ENCODE results near the gene RNF213.

The RNF213 gene

GRCh38 chr17:80356231-80356856 is 95.7 kb downstream of the RNF213 start:
- Histone ChIP-seq H3K4me1 (ENCODE audit: control insufficient read depth in 1 of 2, insufficient read depth in 2 of 2, low read length in 2 of 2) (no peaks in the 10 kb centered on the region), H3K27me3 (ENCODE audit: low read depth, low read length) (no peaks in the 10 kb centered on the region), H3K27ac (ENCODE audit: low read length) (no peak overlapping the region), H3K36me3 (ENCODE audit: control insufficient read depth in 1 of 2, insufficient read depth in 2 of 2, low read length in 2 of 2) (peaks cover 60 to 85% of the 10 kb centered on the region in 2 donors), H3K4me3 (ENCODE audit: low read depth in 1 of 2, low read length in 2 of 2) (no peak overlapping the region), H3K9me3 (ENCODE audit: control insufficient read depth in 1 of 2, low read length in 2 of 2) (no peaks in the 10 kb centered on the region)

GRCh38 chr17:80358131-80358530 is 97.5 kb downstream of the RNF213 start:
- H3K36me3 ChIP-seq (ENCODE audit: control insufficient read depth in 1 of 2, insufficient read depth in 2 of 2, low read length in 2 of 2), result peaks cover 55 to 80% of the 10 kb centered on the region in 2 donors
- no peaks in the 10 kb centered on the region for H3K4me1 ChIP-seq (ENCODE audit: control insufficient read depth in 1 of 2, insufficient read depth in 2 of 2, low read length in 2 of 2)

GRCh38 chr17:80358861-80359260 is 98.2 kb downstream of the RNF213 start:
- peaks cover 55 to 80% of the 10 kb centered on the region in 2 donors for H3K36me3 ChIP-seq (ENCODE audit: control insufficient read depth in 1 of 2, insufficient read depth in 2 of 2, low read length in 2 of 2)
- peaks cover 0 to 6% of the 10 kb centered on the region in 2 donors for H3K4me1 ChIP-seq (ENCODE audit: control insufficient read depth in 1 of 2, insufficient read depth in 2 of 2, low read length in 2 of 2)
- no peaks in the 10 kb centered on the region for H3K27me3 ChIP-seq (ENCODE audit: low read depth, low read length)
- H3K9me3 ChIP-seq (ENCODE audit: control insufficient read depth in 1 of 2, low read length in 2 of 2), result no peaks in the 10 kb centered on the region
- no peak overlapping the region for H3K27ac ChIP-seq (ENCODE audit: low read length)
- no peak overlapping the region for H3K4me3 ChIP-seq (ENCODE audit: low read depth in 1 of 2, low read length in 2 of 2)

More at GRCh38 chr17:80358131-80358530, 97.5 kb downstream of the RNF213 start:
- Histone ChIP-seq H3K9me3 (ENCODE audit: control insufficient read depth in 1 of 2, low read length in 2 of 2) (no peaks in the 10 kb centered on the region), H3K27me3 (ENCODE audit: low read depth, low read length) (no peaks in the 10 kb centered on the region), H3K27ac (ENCODE audit: low read length) (no peak overlapping the region), H3K4me3 (ENCODE audit: low read depth in 1 of 2, low read length in 2 of 2) (no peak overlapping the region)

GRCh38 chr17:80359422-80360110 is 98.9 kb downstream of the RNF213 start:
- Histone ChIP-seq H3K36me3 (ENCODE audit: control insufficient read depth in 1 of 2, insufficient read depth in 2 of 2, low read length in 2 of 2) (peaks cover 55 to 80% of the 10 kb centered on the region in 2 donors), H3K9me3 (ENCODE audit: control insufficient read depth in 1 of 2, low read length in 2 of 2) (no peaks in the 10 kb centered on the region), H3K27me3 (ENCODE audit: low read depth, low read length) (no peaks in the 10 kb centered on the region), H3K4me1 (ENCODE audit: control insufficient read depth in 1 of 2, insufficient read depth in 2 of 2, low read length in 2 of 2) (peaks cover 0 to 7% of the 10 kb centered on the region in 2 donors), H3K4me3 (ENCODE audit: low read depth in 1 of 2, low read length in 2 of 2) (no peak overlapping the region), H3K27ac (ENCODE audit: low read length) (no peak overlapping the region)

- H3K27ac ChIP-seq (ENCODE audit: low read length), result no peak overlapping the region
- H3K27me3 ChIP-seq (ENCODE audit: low read depth, low read length), result no peaks in the 10 kb centered on the region
- peaks cover 0 to 7% of the 10 kb centered on the region in 2 donors for H3K4me1 ChIP-seq (ENCODE audit: control insufficient read depth in 1 of 2, insufficient read depth in 2 of 2, low read length in 2 of 2)
- no peak overlapping the region for H3K4me3 ChIP-seq (ENCODE audit: low read depth in 1 of 2, low read length in 2 of 2)
- no peaks in the 10 kb centered on the region for H3K9me3 ChIP-seq (ENCODE audit: control insufficient read depth in 1 of 2, low read length in 2 of 2)
- H3K36me3 ChIP-seq (ENCODE audit: control insufficient read depth in 1 of 2, insufficient read depth in 2 of 2, low read length in 2 of 2), result peaks cover 56 to 80% of the 10 kb centered on the region in 2 donors
Measured at GRCh38 chr17:80360396-80360795, 99.7 kb downstream of the RNF213 start.

- no peaks in the 10 kb centered on the region for H3K27me3 ChIP-seq (ENCODE audit: low read depth, low read length)
- peaks cover 64 to 80% of the 10 kb centered on the region in 2 donors for H3K36me3 ChIP-seq (ENCODE audit: control insufficient read depth in 1 of 2, insufficient read depth in 2 of 2, low read length in 2 of 2)
- H3K9me3 ChIP-seq (ENCODE audit: control insufficient read depth in 1 of 2, low read length in 2 of 2), result no peaks in the 10 kb centered on the region
- no peak overlapping the region for H3K4me3 ChIP-seq (ENCODE audit: low read depth in 1 of 2, low read length in 2 of 2)
- H3K27ac ChIP-seq (ENCODE audit: low read length), result no peak overlapping the region
- peaks cover 0 to 7% of the 10 kb centered on the region in 2 donors for H3K4me1 ChIP-seq (ENCODE audit: control insufficient read depth in 1 of 2, insufficient read depth in 2 of 2, low read length in 2 of 2)
Measured at GRCh38 chr17:80361495-80362220, 101.0 kb downstream of the RNF213 start.

GRCh38 chr17:80362428-80363119 is 101.9 kb downstream of the RNF213 start:
- peaks cover 0 to 7% of the 10 kb centered on the region in 2 donors for H3K4me1 ChIP-seq (ENCODE audit: control insufficient read depth in 1 of 2, insufficient read depth in 2 of 2, low read length in 2 of 2)

GRCh38 chr17:80363120-80363515 is 102.5 kb downstream of the RNF213 start:
- no peak overlapping the region for H3K27ac ChIP-seq (ENCODE audit: low read length)
- no peaks in the 10 kb centered on the region for H3K27me3 ChIP-seq (ENCODE audit: low read depth, low read length)
- H3K9me3 ChIP-seq (ENCODE audit: control insufficient read depth in 1 of 2, low read length in 2 of 2), result no peaks in the 10 kb centered on the region
- no peak overlapping the region for H3K4me3 ChIP-seq (ENCODE audit: low read depth in 1 of 2, low read length in 2 of 2)
- H3K36me3 ChIP-seq (ENCODE audit: control insufficient read depth in 1 of 2, insufficient read depth in 2 of 2, low read length in 2 of 2), result peaks cover 70 to 84% of the 10 kb centered on the region in 2 donors
- H3K4me1 ChIP-seq (ENCODE audit: control insufficient read depth in 1 of 2, insufficient read depth in 2 of 2, low read length in 2 of 2), result peaks cover 0 to 7% of the 10 kb centered on the region in 2 donors

More at GRCh38 chr17:80362428-80363119, 101.9 kb downstream of the RNF213 start:
- Histone ChIP-seq H3K27ac (ENCODE audit: low read length) (no peak overlapping the region), H3K36me3 (ENCODE audit: control insufficient read depth in 1 of 2, insufficient read depth in 2 of 2, low read length in 2 of 2) (peaks cover 69 to 84% of the 10 kb centered on the region in 2 donors), H3K9me3 (ENCODE audit: control insufficient read depth in 1 of 2, low read length in 2 of 2) (no peaks in the 10 kb centered on the region), H3K27me3 (ENCODE audit: low read depth, low read length) (no peaks in the 10 kb centered on the region), H3K4me3 (ENCODE audit: low read depth in 1 of 2, low read length in 2 of 2) (no peak overlapping the region)

GRCh38 chr17:80363518-80364090 is 103.0 kb downstream of the RNF213 start:
- H3K4me3 ChIP-seq (ENCODE audit: low read depth in 1 of 2, low read length in 2 of 2), result no peak overlapping the region

GRCh38 chr17:80364091-80364691 is 103.5 kb downstream of the RNF213 start:
- Histone ChIP-seq H3K27me3 (ENCODE audit: low read depth, low read length) (no peaks in the 10 kb centered on the region), H3K4me1 (ENCODE audit: control insufficient read depth in 1 of 2, insufficient read depth in 2 of 2, low read length in 2 of 2) (peaks cover 0 to 7% of the 10 kb centered on the region in 2 donors), H3K4me3 (ENCODE audit: low read depth in 1 of 2, low read length in 2 of 2) (no peak overlapping the region), H3K36me3 (ENCODE audit: control insufficient read depth in 1 of 2, insufficient read depth in 2 of 2, low read length in 2 of 2) (peaks cover 76 to 84% of the 10 kb centered on the region in 2 donors), H3K27ac (ENCODE audit: low read length) (no peak overlapping the region), H3K9me3 (ENCODE audit: control insufficient read depth in 1 of 2, low read length in 2 of 2) (no peaks in the 10 kb centered on the region)

More at GRCh38 chr17:80363518-80364090, 103.0 kb downstream of the RNF213 start:
- peaks cover 0 to 7% of the 10 kb centered on the region in 2 donors for H3K4me1 ChIP-seq (ENCODE audit: control insufficient read depth in 1 of 2, insufficient read depth in 2 of 2, low read length in 2 of 2)
- no peaks in the 10 kb centered on the region for H3K9me3 ChIP-seq (ENCODE audit: control insufficient read depth in 1 of 2, low read length in 2 of 2)
- peaks cover 72 to 84% of the 10 kb centered on the region in 2 donors for H3K36me3 ChIP-seq (ENCODE audit: control insufficient read depth in 1 of 2, insufficient read depth in 2 of 2, low read length in 2 of 2)
- no peak overlapping the region for H3K27ac ChIP-seq (ENCODE audit: low read length)
- H3K27me3 ChIP-seq (ENCODE audit: low read depth, low read length), result no peaks in the 10 kb centered on the region

Data from muscle layer of duodenum (tissue), 2 donors.